Esophagus squamous epithelium (tissue), 4 donors: ENCODE results near the gene TMEM214.

Source experiments
- CTCF ChIP-seq, 6 experiments: fragments of 450-650 bp in 4 of 6; fragments of 200-600 bp in 2 of 6; sonication (generic) in 2 of 6; IDR thresholded peaks; one replicate each; pipeline ENCODE4 v1.5.1; 2016 to 2019; ENCODE audit warnings: antibody characterized with exemption in 6 of 6, mild to moderate bottlenecking in 4 of 6, moderate library complexity in 4 of 6
- POLR2A ChIP-seq, 4 donors: fragments of 450-650 bp; IDR thresholded peaks; one replicate each; pipeline ENCODE4 v1.6.1; 2017; ENCODE audit warnings: antibody characterized with exemption in 4 of 4, mild to moderate bottlenecking in 4 of 4, moderate library complexity in 3 of 4

- TF ChIP-seq CTCF (IDR thresholded peaks at IDR 0.05) (no peak), POLR2A (IDR thresholded peaks at IDR 0.05) (no peak)
These were observed 30.8 kb upstream of the TMEM214 start for GRCh38 chr2:27001950-27002349.
